GM18868 (cell line): Measurements from ENCODE around the gene TOR2A.
"Not testable (repeated sequence)": the region's sequence is repeated elsewhere in the genome, so short reads cannot be mapped to it uniquely, and the experiment has no call there.

Source experiments
- ATAC-seq: cut with Tn5 transposase; IDR thresholded peaks from one replicate; pipeline ENCODE4 v1.9.1; 2021; ENCODE audit warnings: mild to moderate bottlenecking, moderate library complexity; ENCODE audit not compliant: unreplicated experiment

The TOR2A gene

GRCh38 chr9:127769101-127769500 is 34.0 kb upstream of the TOR2A start:
- ATAC-seq, result no peak

- no peak for ATAC-seq
Measured at GRCh38 chr9:127768698-127769097, 33.6 kb upstream of the TOR2A start.

GRCh38 chr9:127767909-127768331 is 32.8 kb upstream of the TOR2A start:
- ATAC-seq, result no peak

- ATAC-seq, result no peak
Measured at GRCh38 chr9:127767410-127767809, 32.3 kb upstream of the TOR2A start.

- ATAC-seq, result no peak
Measured at GRCh38 chr9:127765418-127765817, 30.3 kb upstream of the TOR2A start.

- no peak for ATAC-seq
Measured at GRCh38 chr9:127763918-127764384, 28.9 kb upstream of the TOR2A start.

- no peak for ATAC-seq
Measured at GRCh38 chr9:127762111-127762676, 27.1 kb upstream of the TOR2A start.

GRCh38 chr9:127761491-127761956 is 26.4 kb upstream of the TOR2A start:
- no peak for ATAC-seq

GRCh38 chr9:127761061-127761460 is 26.0 kb upstream of the TOR2A start:
- no peak for ATAC-seq

- no peak for ATAC-seq
Measured at GRCh38 chr9:127758843-127759242, 23.7 kb upstream of the TOR2A start.

- ATAC-seq, result not testable (repeated sequence)
Measured at GRCh38 chr9:127756776-127757175, 21.7 kb upstream of the TOR2A start.

- ATAC-seq, result no peak
Measured at GRCh38 chr9:127756233-127756632, 21.1 kb upstream of the TOR2A start.

GRCh38 chr9:127755061-127756060 is 20.3 kb upstream of the TOR2A start:
- no peak for ATAC-seq

GRCh38 chr9:127754099-127755060 is 19.3 kb upstream of the TOR2A start:
- ATAC-seq, result no peak

GRCh38 chr9:127753622-127754021 is 18.5 kb upstream of the TOR2A start:
- ATAC-seq, result no peak

- no peak for ATAC-seq
Measured at GRCh38 chr9:127753148-127753547, 18.1 kb upstream of the TOR2A start.

- no peak for ATAC-seq
Measured at GRCh38 chr9:127751269-127752054, 16.4 kb upstream of the TOR2A start.

- no peak for ATAC-seq
Measured at GRCh38 chr9:127749090-127749787, 14.1 kb upstream of the TOR2A start.

GRCh38 chr9:127746959-127747569 is 12.0 kb upstream of the TOR2A start:
- ATAC-seq, result no peak
